Activated naive CD8-positive, alpha-beta T cell treated with anti-CD3 and anti-CD28 coated beads, Interleukin-2, amount 10 ng/mL, durations not matched to agents 7 days and 5 days (primary cell): ENCODE measurements around the gene DHRS7C. TPM values are rescaled to one million over a fixed set of nuclear protein-coding genes. Genes with fewer than 3 reads are reported as not detected.

Experiments
- ATAC-seq: fragments of 150-1000 bp; cut with Tn5 transposase; one replicate; pipeline ENCODE4 v1.10.0; 2021; ENCODE audit warnings: low read depth, moderate library complexity
- POLR2A ChIA-PET: fragments of 350-600 bp; sonication (Branson Sonifier 250); formaldehyde crosslinking; loops from one replicate; lab custom pipeline; 2021; ENCODE audit warnings: antibody characterized with exemption; lab: Charles Lee
- DNase-seq: peaks from one replicate; pipeline ENCODE4 v3.0.0; 2021
- H3K27ac Mint-ChIP-seq: one replicate; pipeline ENCODE4 v1.8.0; 2022; ENCODE audit warnings: mild to moderate bottlenecking, mixed read lengths
- H3K27me3 Mint-ChIP-seq: one replicate; pipeline ENCODE4 v1.8.0; 2022; ENCODE audit warnings: mild to moderate bottlenecking, moderate library complexity, mixed read lengths
- H3K36me3 Mint-ChIP-seq: one replicate; pipeline ENCODE4 v1.8.0; 2021; ENCODE audit warnings: mild to moderate bottlenecking, mixed read lengths
- H3K4me1 Mint-ChIP-seq: one replicate; pipeline ENCODE4 v1.8.0; 2021; ENCODE audit warnings: mixed read lengths
- H3K4me3 Mint-ChIP-seq: one replicate; pipeline ENCODE4 v1.8.0; 2022; ENCODE audit warnings: mild to moderate bottlenecking, moderate library complexity, mixed read lengths
- H3K9me3 Mint-ChIP-seq: one replicate; pipeline ENCODE4 v1.8.0; 2021; ENCODE audit warnings: mixed read lengths
- total RNA-seq, 2 experiments: library from RNA; stranded (reverse); gene quantifications; one replicate each; pipeline ENCODE4 v1.2.3, GENCODE V29; 2021

DHRS7C gene
- total RNA-seq, 2 experiments from 2014 or later, result not detected

GRCh38 chr17:9818760-9819159 lies 27.4 kb upstream of the DHRS7C start:
- H3K9me3 Mint-ChIP-seq, result peaks cover 3% of the 10 kb centered on the region
- H3K27me3 Mint-ChIP-seq, result no peaks in the 10 kb centered on the region
- ATAC-seq (no peak), DNase-seq (no peak)
- POLR2A ChIA-PET, result no interaction called here
- H3K4me3 Mint-ChIP-seq, result no peak overlapping the region
- H3K36me3 Mint-ChIP-seq, result no peaks in the 10 kb centered on the region
- no peak overlapping the region for H3K27ac Mint-ChIP-seq
- no peaks in the 10 kb centered on the region for H3K4me1 Mint-ChIP-seq

- Mint-ChIP-seq H3K4me1 (no peaks in the 10 kb centered on the region), H3K9me3 (peaks cover 3% of the 10 kb centered on the region), H3K4me3 (no peak overlapping the region), H3K27me3 (no peaks in the 10 kb centered on the region), H3K36me3 (no peaks in the 10 kb centered on the region), H3K27ac (no peak overlapping the region)
- no peak for ATAC-seq
- POLR2A ChIA-PET, result no interaction called here
- no peak for DNase-seq
Observed at GRCh38 chr17:9817086-9817485, 25.7 kb upstream of the DHRS7C start.

DNA sequence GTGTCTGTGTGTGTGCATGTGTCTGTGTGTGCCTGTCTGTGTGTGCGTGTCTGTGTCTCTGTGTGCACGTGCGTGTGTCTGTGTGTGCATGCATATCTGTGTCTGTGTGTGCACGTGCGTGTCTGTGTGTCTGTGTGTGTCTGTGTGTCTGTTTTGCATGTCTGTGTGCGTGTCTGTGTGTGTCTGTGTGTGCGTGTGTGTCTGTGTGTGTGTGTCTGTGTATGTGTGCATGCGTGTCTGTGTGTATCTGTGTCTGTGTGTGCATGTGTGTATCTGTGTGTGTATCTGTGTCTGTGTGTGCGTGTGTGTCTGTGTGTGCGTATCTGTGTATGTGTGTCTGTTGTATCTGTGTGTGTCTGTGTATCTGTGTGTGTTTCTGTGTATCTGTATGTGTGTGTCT lies 25.1 kb upstream of the DHRS7C start:
- ATAC-seq (no peak), DNase-seq (no peak)
- Mint-ChIP-seq H3K4me1 (no peaks in the 10 kb centered on the region), H3K9me3 (peaks cover 3% of the 10 kb centered on the region), H3K4me3 (no peak overlapping the region), H3K27ac (peak overlapping the region; percentile 21), H3K36me3 (no peaks in the 10 kb centered on the region), H3K27me3 (no peaks in the 10 kb centered on the region)
- POLR2A ChIA-PET, result no interaction called here

DNA sequence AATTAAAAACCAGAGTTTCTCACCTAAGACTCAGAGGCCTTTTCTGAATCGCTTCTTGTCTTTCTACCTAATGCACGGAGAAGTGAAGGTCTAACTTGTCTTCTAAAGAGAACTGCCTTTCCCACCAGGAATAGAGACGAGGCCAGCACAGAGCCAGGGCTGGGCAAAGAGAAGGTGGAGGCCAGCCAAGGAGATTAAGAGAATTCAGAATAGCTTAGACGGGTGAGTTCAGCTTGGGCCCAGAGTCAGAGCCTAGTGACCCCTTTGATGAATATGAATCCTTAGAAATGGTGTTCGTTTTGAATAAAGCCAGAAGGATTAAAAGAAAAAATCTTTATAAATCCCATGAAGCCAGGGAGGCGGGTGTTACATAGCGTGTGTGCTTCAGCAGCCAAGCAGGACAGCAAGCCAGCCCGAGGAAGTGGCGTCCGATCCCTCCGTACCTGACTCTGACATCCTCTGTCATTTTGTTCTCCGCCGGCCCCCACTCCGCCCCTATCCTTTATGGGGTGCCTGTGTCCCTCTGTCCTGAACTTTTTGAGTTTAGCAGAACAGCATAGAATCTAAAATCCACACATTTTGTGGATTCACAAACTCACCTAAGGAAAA lies 23.0 kb upstream of the DHRS7C start:
- Mint-ChIP-seq H3K4me1 (no peaks in the 10 kb centered on the region), H3K27ac (no peak overlapping the region), H3K9me3 (peaks cover 3% of the 10 kb centered on the region), H3K36me3 (no peaks in the 10 kb centered on the region), H3K27me3 (no peaks in the 10 kb centered on the region), H3K4me3 (no peak overlapping the region)
- no peak for DNase-seq
- ATAC-seq, result no peak
- POLR2A ChIA-PET, result no interaction called here

GRCh38 chr17:9813166-9813565 lies 21.8 kb upstream of the DHRS7C start:
- ATAC-seq (no peak), DNase-seq (no peak)
- peaks cover 3% of the 10 kb centered on the region for H3K9me3 Mint-ChIP-seq
- no peaks in the 10 kb centered on the region for H3K27me3 Mint-ChIP-seq
- H3K4me1 Mint-ChIP-seq, result no peaks in the 10 kb centered on the region
- no peak overlapping the region for H3K4me3 Mint-ChIP-seq
- POLR2A ChIA-PET, result no interaction called here
- no peaks in the 10 kb centered on the region for H3K36me3 Mint-ChIP-seq
- no peak overlapping the region for H3K27ac Mint-ChIP-seq

- Mint-ChIP-seq H3K27ac (no peak overlapping the region), H3K4me1 (no peaks in the 10 kb centered on the region), H3K36me3 (no peaks in the 10 kb centered on the region), H3K9me3 (peaks cover 3% of the 10 kb centered on the region), H3K4me3 (no peak overlapping the region), H3K27me3 (no peaks in the 10 kb centered on the region)
- POLR2A ChIA-PET, result no interaction called here
- DNase-seq, result no peak
- no peak for ATAC-seq
Observed at GRCh38 chr17:9811537-9811936, 20.1 kb upstream of the DHRS7C start.

DNA sequence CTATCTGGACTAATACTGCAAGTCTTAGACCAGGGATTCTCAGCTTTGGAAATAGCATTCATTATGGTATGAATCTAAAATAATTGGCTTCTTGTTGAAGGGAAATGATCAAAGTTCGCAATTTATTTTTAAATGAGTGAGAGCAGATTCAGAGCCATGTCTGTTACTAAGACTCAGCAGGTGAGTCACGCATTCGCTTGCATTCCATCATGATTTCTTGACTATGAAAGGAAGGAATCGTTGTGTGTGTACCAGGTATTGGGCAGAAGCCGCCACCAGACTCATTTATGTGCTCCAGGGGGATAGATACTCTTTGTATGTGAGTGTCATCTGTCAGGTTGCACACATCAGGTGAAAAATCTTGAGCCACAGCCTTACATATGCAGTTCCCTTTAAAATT lies 19.7 kb upstream of the DHRS7C start:
- peaks cover under 1% of the 10 kb centered on the region for H3K9me3 Mint-ChIP-seq
- no peaks in the 10 kb centered on the region for H3K36me3 Mint-ChIP-seq
- H3K4me1 Mint-ChIP-seq, result no peaks in the 10 kb centered on the region
- ATAC-seq (no peak), DNase-seq (no peak)
- H3K27ac Mint-ChIP-seq, result no peak overlapping the region
- no peak overlapping the region for H3K4me3 Mint-ChIP-seq
- POLR2A ChIA-PET, result no interaction called here
- H3K27me3 Mint-ChIP-seq, result no peaks in the 10 kb centered on the region

DNA sequence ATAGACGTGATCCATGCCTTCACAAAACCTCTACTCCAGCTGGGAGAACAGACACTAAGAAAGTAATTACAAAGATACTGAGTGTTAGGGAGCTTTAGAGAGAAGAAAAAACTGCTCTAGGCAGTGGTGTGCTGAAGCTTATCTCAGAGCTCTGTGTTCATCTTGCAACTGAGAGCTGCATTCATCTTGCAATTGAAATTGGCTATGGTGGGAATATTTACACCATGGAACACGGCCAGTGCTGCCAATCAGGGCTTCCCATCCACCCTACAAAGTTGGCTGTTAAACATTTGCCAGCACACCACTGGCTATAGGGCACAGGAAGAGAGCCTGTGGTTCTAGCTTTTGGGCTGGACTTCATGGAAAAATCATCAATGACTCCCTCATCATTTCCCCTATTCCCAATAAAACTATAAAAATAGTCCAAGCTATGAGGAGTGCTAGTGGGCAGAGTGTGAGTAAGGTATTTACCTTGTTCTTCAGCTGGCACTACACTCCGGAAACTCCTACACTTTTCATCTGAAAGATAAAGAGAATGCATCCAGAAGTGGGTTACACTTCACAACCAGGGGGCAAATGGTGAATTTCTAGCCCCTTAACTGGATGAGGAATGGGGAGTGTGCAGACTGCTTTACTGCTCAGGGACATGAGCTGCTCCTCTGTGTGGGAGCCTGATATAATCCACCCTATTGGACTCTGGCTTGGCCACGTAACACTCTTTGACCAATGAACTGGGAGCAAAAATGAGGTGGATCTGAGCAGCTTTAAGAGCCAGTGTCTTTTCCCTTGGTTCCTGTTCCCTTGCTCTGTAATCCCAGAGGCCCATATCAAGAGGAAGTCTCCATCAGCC lies 18.9 kb upstream of the DHRS7C start:
- H3K4me3 Mint-ChIP-seq, result no peak overlapping the region
- POLR2A ChIA-PET, result interaction anchor here (0.5 kb wide), 1 partner anchor 10 kb away, joined by 4 read pairs; no protein-coding TSS in a partner anchor
- DNase-seq, result no peak
- ATAC-seq, result no peak
- H3K9me3 Mint-ChIP-seq, result no peaks in the 10 kb centered on the region
- no peaks in the 10 kb centered on the region for H3K36me3 Mint-ChIP-seq
- H3K4me1 Mint-ChIP-seq, result no peaks in the 10 kb centered on the region
- no peaks in the 10 kb centered on the region for H3K27me3 Mint-ChIP-seq
- no peak overlapping the region for H3K27ac Mint-ChIP-seq

- H3K4me3 Mint-ChIP-seq, result no peak overlapping the region
- POLR2A ChIA-PET, result no interaction called here
- ATAC-seq (no peak), DNase-seq (no peak)
- H3K27ac Mint-ChIP-seq, result no peak overlapping the region
- no peaks in the 10 kb centered on the region for H3K9me3 Mint-ChIP-seq
- no peaks in the 10 kb centered on the region for H3K27me3 Mint-ChIP-seq
- H3K4me1 Mint-ChIP-seq, result no peaks in the 10 kb centered on the region
- H3K36me3 Mint-ChIP-seq, result no peaks in the 10 kb centered on the region
Observed at GRCh38 chr17:9809409-9809808, 18.0 kb upstream of the DHRS7C start.

DNA sequence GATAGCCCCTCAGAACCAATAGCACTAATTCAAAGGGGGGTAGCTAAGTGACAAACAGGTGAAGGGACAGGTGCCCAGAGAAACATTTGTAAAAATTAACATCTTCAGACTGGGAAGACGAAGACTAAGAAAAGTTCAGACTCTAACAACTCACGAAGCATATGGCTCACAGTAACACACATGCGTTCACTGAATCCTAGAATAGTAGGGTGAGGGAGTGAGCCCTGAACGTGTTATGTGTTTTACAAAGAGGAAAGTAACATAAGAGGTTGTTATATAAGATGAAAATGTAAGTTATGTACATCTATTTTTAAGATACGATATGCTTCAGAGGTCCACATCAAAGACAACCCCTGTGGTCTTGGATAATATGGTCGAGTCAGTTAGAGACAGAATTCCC lies 15.3 kb upstream of the DHRS7C start:
- ATAC-seq (no peak), DNase-seq (no peak)
- Mint-ChIP-seq H3K27me3 (no peaks in the 10 kb centered on the region), H3K27ac (no peak overlapping the region), H3K9me3 (peaks cover 2% of the 10 kb centered on the region), H3K36me3 (no peaks in the 10 kb centered on the region), H3K4me1 (no peaks in the 10 kb centered on the region), H3K4me3 (no peak overlapping the region)
- POLR2A ChIA-PET, result no interaction called here

DNA sequence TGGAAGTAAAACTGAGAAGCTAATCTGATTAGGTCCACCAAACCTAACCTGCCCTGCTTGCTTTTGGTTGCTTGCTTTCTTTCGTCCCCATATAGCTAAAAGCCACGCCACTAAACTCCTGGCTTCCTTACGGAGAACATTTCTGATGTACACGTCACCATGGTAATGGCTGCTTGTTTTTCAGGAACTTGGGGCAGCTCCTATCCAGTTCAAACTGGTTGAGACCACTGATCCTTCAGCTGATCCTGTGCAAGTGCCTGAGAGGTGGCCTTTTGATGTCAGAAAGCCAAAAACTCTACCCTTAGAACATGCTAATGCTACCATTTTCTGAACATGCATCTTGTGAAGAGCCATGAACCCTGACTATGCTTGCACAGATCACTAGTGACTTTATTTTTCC lies 14.4 kb upstream of the DHRS7C start:
- ATAC-seq (no peak), DNase-seq (no peak)
- H3K9me3 Mint-ChIP-seq, result peaks cover 2% of the 10 kb centered on the region
- no peaks in the 10 kb centered on the region for H3K36me3 Mint-ChIP-seq
- no peaks in the 10 kb centered on the region for H3K27me3 Mint-ChIP-seq
- POLR2A ChIA-PET, result no interaction called here
- no peak overlapping the region for H3K4me3 Mint-ChIP-seq
- H3K27ac Mint-ChIP-seq, result no peak overlapping the region
- no peaks in the 10 kb centered on the region for H3K4me1 Mint-ChIP-seq

GRCh38 chr17:9802697-9803096 lies 11.3 kb upstream of the DHRS7C start:
- DNase-seq, result no peak
- Mint-ChIP-seq H3K4me1 (no peaks in the 10 kb centered on the region), H3K27ac (no peak overlapping the region), H3K9me3 (peaks cover 2% of the 10 kb centered on the region), H3K4me3 (no peak overlapping the region), H3K27me3 (no peaks in the 10 kb centered on the region), H3K36me3 (no peaks in the 10 kb centered on the region)
- POLR2A ChIA-PET, result no interaction called here
- no peak for ATAC-seq

GRCh38 chr17:9802294-9802693 lies 10.9 kb upstream of the DHRS7C start:
- no peak overlapping the region for H3K4me3 Mint-ChIP-seq
- no peaks in the 10 kb centered on the region for H3K4me1 Mint-ChIP-seq
- no peak for ATAC-seq
- no peak for DNase-seq
- H3K36me3 Mint-ChIP-seq, result no peaks in the 10 kb centered on the region
- H3K27me3 Mint-ChIP-seq, result no peaks in the 10 kb centered on the region
- no peak overlapping the region for H3K27ac Mint-ChIP-seq
- POLR2A ChIA-PET, result no interaction called here
- peaks cover 2% of the 10 kb centered on the region for H3K9me3 Mint-ChIP-seq

GRCh38 chr17:9801505-9801904 lies 10.1 kb upstream of the DHRS7C start:
- ATAC-seq (no peak), DNase-seq (no peak)
- Mint-ChIP-seq H3K4me1 (no peaks in the 10 kb centered on the region), H3K9me3 (peaks cover 2% of the 10 kb centered on the region), H3K36me3 (no peaks in the 10 kb centered on the region), H3K4me3 (no peak overlapping the region), H3K27me3 (no peaks in the 10 kb centered on the region), H3K27ac (no peak overlapping the region)
- POLR2A ChIA-PET, result no interaction called here
